GM10847 (cell line): ENCODE measurements around the gene FITM1.

Source experiments
- POLR2A ChIP-seq: IDR thresholded peaks from 2 replicates; pipeline ENCODE4 v1.6.1; 2011; ENCODE audit not compliant: insufficient read length; ENCODE audit errors: extremely low read depth

FITM1 gene

DNA sequence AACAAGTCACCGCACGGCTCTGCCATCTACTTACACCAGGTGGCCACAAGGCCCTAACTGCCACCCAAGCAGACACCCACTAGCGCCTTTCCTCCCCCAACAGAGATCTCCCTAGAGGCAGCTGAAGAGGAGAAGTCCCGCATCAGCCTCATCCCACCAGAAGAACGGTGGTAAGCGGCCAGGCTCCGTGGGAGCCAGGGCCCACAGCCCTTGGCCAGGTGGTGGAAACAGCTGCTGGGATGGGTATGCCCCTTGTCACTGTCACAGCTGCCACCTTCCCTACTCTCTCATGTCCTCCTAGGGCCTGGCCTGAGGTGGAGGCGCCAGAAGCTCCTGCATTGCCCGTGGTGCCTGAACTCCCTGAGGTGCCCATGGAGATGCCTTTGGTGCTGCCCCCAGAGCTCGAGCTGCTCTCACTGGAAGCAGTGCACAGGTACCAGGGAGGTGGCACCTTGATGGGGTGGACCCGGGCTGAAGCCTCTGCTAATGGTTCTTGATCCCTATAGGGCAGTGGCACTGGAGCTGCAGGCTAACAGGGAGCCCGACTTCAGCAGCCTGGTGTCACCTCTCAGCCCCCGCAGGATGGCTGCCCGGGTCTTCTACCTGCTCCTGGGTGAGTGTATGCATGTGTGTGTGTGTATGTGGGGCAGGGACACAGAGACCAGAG lies 49.0 kb downstream of the FITM1 start:
- no peak for TF ChIP-seq POLR2A

DNA sequence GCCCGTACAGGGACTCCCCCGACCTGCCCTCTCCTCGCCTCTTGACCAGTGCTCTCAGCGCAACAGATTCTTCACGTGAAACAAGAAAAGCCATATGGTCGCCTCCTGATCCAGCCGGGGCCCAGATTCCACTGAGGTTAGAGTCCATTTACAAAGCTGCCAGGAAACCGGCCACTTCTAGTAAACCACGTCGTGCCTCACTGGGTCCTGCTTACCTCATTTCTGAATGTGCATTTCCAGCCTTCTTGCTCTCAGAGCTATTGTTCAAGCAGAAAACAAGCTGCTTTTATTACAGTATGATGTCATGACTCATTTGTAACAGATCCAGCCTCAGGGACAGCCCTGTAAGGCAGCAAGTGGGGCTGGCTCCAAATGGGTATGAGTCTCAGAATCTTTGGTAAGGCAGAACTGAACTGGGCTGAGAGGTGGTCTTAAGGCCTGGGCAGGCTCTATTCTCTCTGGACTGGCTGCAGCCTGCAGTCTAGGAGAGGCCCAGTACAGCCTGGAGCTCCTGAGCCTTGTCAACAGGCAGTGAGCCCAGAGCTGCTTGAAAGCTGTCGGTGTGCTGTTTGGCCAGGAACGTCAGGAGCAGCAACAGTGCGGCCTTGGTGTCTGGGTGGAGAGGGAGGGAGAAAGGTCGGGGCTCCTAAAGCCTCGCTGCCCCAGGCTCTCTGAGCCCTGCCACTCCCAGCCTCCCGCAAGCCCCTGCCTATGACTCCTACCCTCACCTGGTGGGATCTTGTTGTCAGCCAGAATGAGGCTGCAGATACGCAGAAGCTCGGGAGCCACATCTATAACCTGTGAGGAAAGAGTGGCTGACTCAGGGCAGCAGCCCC lies 49.7 kb downstream of the FITM1 start:
- no peak for TF ChIP-seq POLR2A

DNA sequence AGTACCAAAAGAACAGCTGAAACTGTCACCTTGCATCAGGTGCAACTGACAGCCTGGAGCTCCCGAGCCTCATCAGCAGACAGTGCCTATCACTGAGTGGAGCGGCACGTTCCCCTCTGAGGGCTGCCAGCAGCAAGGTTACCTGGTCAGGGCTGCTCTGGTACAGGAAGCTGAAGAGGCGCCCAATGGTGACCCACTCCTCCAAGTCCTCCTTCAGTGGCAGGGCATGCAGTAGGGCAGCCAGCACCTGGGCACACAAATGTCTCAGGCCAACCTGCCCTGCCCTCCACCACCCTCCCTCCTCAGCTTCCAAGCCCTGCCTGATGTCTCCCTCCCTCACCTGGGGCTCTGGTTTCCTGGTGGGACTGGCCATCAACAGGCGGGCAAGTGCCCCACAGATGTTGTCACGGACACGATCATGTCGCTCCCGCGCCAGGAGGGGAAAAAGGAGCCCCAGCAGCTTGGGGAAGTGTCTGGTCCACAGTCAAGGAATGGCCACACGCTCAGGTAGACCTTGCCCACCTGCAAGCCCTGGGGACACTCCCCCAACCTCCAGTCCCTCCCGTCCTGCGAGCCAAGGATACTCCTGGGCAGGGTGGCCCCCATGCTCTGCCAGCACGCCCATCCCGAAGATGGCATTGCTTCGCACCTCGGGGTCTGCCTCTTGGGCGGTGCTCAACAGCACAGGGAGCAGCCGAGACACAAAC lies 51.1 kb downstream of the FITM1 start:
- no peak for TF ChIP-seq POLR2A
